SK-N-SH (cell line): ENCODE data around the gene KCNJ15. TPM values are rescaled to one million over a fixed set of nuclear protein-coding genes. Genes with fewer than 3 reads are reported as not detected.
A peak's percentile ranks its signal among the peaks of the same experiment; 100 is the strongest.

Experiments used
- CTCF ChIA-PET: fragments of 300-600, 350-600 bp; formaldehyde crosslinking; extraction: SDS; loops from one replicate; lab custom pipeline; 2021; lab: Yijun Ruan, JAX
- POLR2A ChIA-PET: fragments of 350-600 bp; sonication (Branson Sonifier 250); formaldehyde crosslinking; extraction: SDS; loops from one replicate; lab custom pipeline; 2020; ENCODE audit warnings: antibody characterized with exemption, inconsistent platforms; lab: Yijun Ruan, JAX
- DNase-seq: peaks from one replicate; pipeline ENCODE4 v3.0.0; 2012
- H2AFZ ChIP-seq: fragments of 200-600 bp; sonication (generic); 2 replicates; pipeline ENCODE4 v1.8.1; 2016; ENCODE audit warnings: antibody characterized with exemption, mild to moderate bottlenecking, low read depth
- H3F3A ChIP-seq: fragments of 200-600 bp; sonication (generic); replicated peaks from 2 replicates; pipeline ENCODE3; 2016; ENCODE audit warnings: antibody characterized with exemption, mild to moderate bottlenecking; ENCODE audit not compliant: insufficient read depth
- H3K27ac ChIP-seq, 2 experiments: fragments of 200-500 bp in 1 of 2; fragments of 200-600 bp in 1 of 2; sonication (Bioruptor generic) in 1 of 2; sonication (generic), shearing (Covaris generic) in 1 of 2; 2 replicates each; pipeline versions ENCODE4 v1.5.1 to v1.6.1; 2014 to 2016; ENCODE audit warnings: low read depth in 2 of 2, inconsistent platforms in 1 of 2, low read length in 1 of 2, mild to moderate bottlenecking in 1 of 2, mixed read lengths in 1 of 2
- H3K27me3 ChIP-seq: fragments of 200-600 bp; sonication (generic), shearing (Covaris generic); 2 replicates; pipeline ENCODE4 v1.6.1; 2016; ENCODE audit warnings: mixed run types; ENCODE audit not compliant: insufficient read depth
- H3K36me3 ChIP-seq, 2 experiments: fragments of 200-500 bp in 1 of 2; fragments of 200-600 bp in 1 of 2; sonication (Bioruptor generic) in 1 of 2; sonication (generic) in 1 of 2; replicated peaks in 1 of 2; 2 replicates each; pipeline versions ENCODE3 to v1.5.1; 2014 to 2016; ENCODE audit warnings: low read length in 1 of 2, mild to moderate bottlenecking in 1 of 2; ENCODE audit not compliant: insufficient read depth in 2 of 2, control insufficient read depth in 1 of 2
- H3K4me1 ChIP-seq, 2 experiments: fragments of 200-500 bp in 1 of 2; fragments of 200-600 bp in 1 of 2; sonication (Bioruptor generic) in 1 of 2; sonication (generic), shearing (Covaris generic) in 1 of 2; 2 replicates each; pipeline versions ENCODE4 v1.5.1 to v1.6.1; 2014 to 2016; ENCODE audit warnings: low read depth in 1 of 2, low read length in 1 of 2, mixed run types in 1 of 2; ENCODE audit not compliant: insufficient read depth in 2 of 2, control insufficient read depth in 1 of 2
- H3K4me2 ChIP-seq: fragments of 200-600 bp; sonication (generic), shearing (Covaris generic); 2 replicates; pipeline ENCODE4 v1.6.1; 2017; ENCODE audit warnings: mixed run types
- H3K4me3 ChIP-seq, 2 experiments: fragments of 200-500 bp in 1 of 2; fragments of 200-600 bp in 1 of 2; sonication (Bioruptor generic) in 1 of 2; sonication (generic), shearing (Covaris generic) in 1 of 2; 2 replicates each; pipeline versions ENCODE4 v1.5.1 to v1.8.1; 2014 to 2016; ENCODE audit warnings: low read depth in 2 of 2, inconsistent platforms in 1 of 2, low read length in 1 of 2, mild to moderate bottlenecking in 1 of 2, mixed read lengths in 1 of 2, moderate library complexity in 1 of 2
- H3K79me2 ChIP-seq: fragments of 200-600 bp; sonication (generic); 2 replicates; pipeline ENCODE4 v1.8.1; 2017; ENCODE audit warnings: mild to moderate bottlenecking; ENCODE audit not compliant: insufficient read depth
- H3K9ac ChIP-seq: fragments of 200-600 bp; sonication (generic); 2 replicates; pipeline ENCODE4 v1.6.1; 2017; ENCODE audit warnings: mixed run types
- H3K9me2 ChIP-seq: fragments of 200-600 bp; sonication (generic); 2 replicates; pipeline ENCODE4 v1.6.1; 2017; ENCODE audit warnings: mixed run types
- H3K9me3 ChIP-seq: fragments of 200-600 bp; sonication (generic); 2 replicates; pipeline ENCODE4 v1.6.1; 2017; ENCODE audit warnings: mixed run types, mild to moderate bottlenecking, moderate library complexity
- H4K20me1 ChIP-seq: fragments of 200-600 bp; sonication (generic); 2 replicates; pipeline ENCODE4 v1.6.1; 2017; ENCODE audit warnings: mild to moderate bottlenecking, mixed run types; ENCODE audit not compliant: insufficient read depth
- CHD2 ChIP-seq: fragments of 150-350 bp; IDR thresholded peaks from 2 replicates; pipeline ENCODE4 v1.6.1; 2018; ENCODE audit warnings: low read length; ENCODE audit not compliant: partially characterized antibody
- ELF1 ChIP-seq: IDR thresholded peaks from 2 replicates; pipeline ENCODE4 v1.4.0; 2012
- EP300 ChIP-seq, 2 experiments: IDR thresholded peaks; 2 replicates each; pipeline versions ENCODE4 v1.4.0 to v1.6.1; 2012; ENCODE audit warnings: borderline replicate concordance in 1 of 2, low read depth in 1 of 2, low read length in 1 of 2
- EZH2phosphoT487 ChIP-seq: fragments of 200-600 bp; sonication (generic); IDR thresholded peaks from 2 replicates; pipeline ENCODE4 v1.6.1; 2017; ENCODE audit warnings: low read depth, mixed run types, mild to moderate bottlenecking, antibody characterized with exemption, moderate library complexity, borderline replicate concordance
- FOSL2 ChIP-seq: IDR thresholded peaks from 2 replicates; pipeline ENCODE4 v1.4.0; 2012; ENCODE audit warnings: low read depth, mild to moderate bottlenecking, moderate library complexity, borderline replicate concordance
- FOXM1 ChIP-seq: IDR thresholded peaks from 2 replicates; pipeline ENCODE4 v1.4.0; 2012; ENCODE audit warnings: low read depth, mild to moderate bottlenecking
- GATA2 ChIP-seq: sonication (generic); formaldehyde crosslinking; IDR thresholded peaks from 2 replicates; pipeline ENCODE4 v1.5.0; 2020; ENCODE audit warnings: mild to moderate bottlenecking, missing genetic modification reagents
- JUND ChIP-seq: IDR thresholded peaks from 2 replicates; pipeline ENCODE4 v1.4.0; 2012
- MAX ChIP-seq: IDR thresholded peaks from 2 replicates; pipeline ENCODE4 v1.4.0; 2012; ENCODE audit warnings: low read depth
- MEF2A ChIP-seq: IDR thresholded peaks from 2 replicates; pipeline ENCODE4 v1.4.0; 2012; ENCODE audit warnings: low read depth, borderline replicate concordance
- MXI1 ChIP-seq: IDR thresholded peaks from 2 replicates; pipeline ENCODE4 v1.6.1; 2012; ENCODE audit warnings: mild to moderate bottlenecking, low read depth, low read length, improper control_type of control experiment
- NFIC ChIP-seq: IDR thresholded peaks from 2 replicates; pipeline ENCODE4 v1.4.0; 2012; ENCODE audit warnings: borderline replicate concordance
- PBX3 ChIP-seq: IDR thresholded peaks from 2 replicates; pipeline ENCODE4; 2012
- REST ChIP-seq: IDR thresholded peaks from 2 replicates; pipeline ENCODE4 v1.6.1; 2012; ENCODE audit warnings: mild to moderate bottlenecking, low read depth, low read length, moderate library complexity
- SMC3 ChIP-seq: IDR thresholded peaks from 2 replicates; pipeline ENCODE4 v1.6.1; 2012; ENCODE audit warnings: low read depth, low read length, improper control_type of control experiment
- TAF1 ChIP-seq: IDR thresholded peaks from 2 replicates; pipeline ENCODE4 v1.6.1; 2012; ENCODE audit warnings: low read depth, mild to moderate bottlenecking, low read length, moderate library complexity, borderline replicate concordance
- USF2 ChIP-seq: fragments of 150-350 bp; IDR thresholded peaks from 2 replicates; pipeline ENCODE4 v1.6.1; 2017; ENCODE audit warnings: antibody characterized with exemption, low read length, low read depth, borderline replicate concordance
- ZBTB33 ChIP-seq: IDR thresholded peaks from 2 replicates; pipeline ENCODE4 v1.4.0; 2012; ENCODE audit warnings: low read depth, borderline replicate concordance
- WGBS: methylation state at CpG from one replicate; pipeline ENCODE4 v1.1.6; 2017; ENCODE audit warnings: low lambda C conversion rate; 5-methylcytosine and 5-hydroxymethylcytosine counted together
- polyA plus RNA-seq, 3 experiments: library from polyadenylated mRNA; depleted of rRNA; stranded (reverse); fragments of >200 nt; gene quantifications; 2 replicates each; pipeline ENCODE4 v1.2.3, GENCODE V29; 2012

Gene KCNJ15
- polyA plus RNA-seq, 1 of the 3 experiments (the other 2 are of a cell fraction): 0.03 TPM

- 64% methylated on average over 5 of the region's 5 CpGs for WGBS
- Histone ChIP-seq H4K20me1 (no peaks in the 10 kb centered on the region), H3K4me1 (peaks cover 0 to 8% of the 10 kb centered on the region in 2 experiments; a peak in 2 of 4 replicates), H3K9me3 (no peaks in the 10 kb centered on the region), H3K27ac (no peak overlapping the region), H3K9ac (no peak overlapping the region), H3K27me3 (no peaks in the 10 kb centered on the region), H3K4me2 (no peak overlapping the region), H2AFZ (no peak overlapping the region), H3K79me2 (no peaks in the 10 kb centered on the region), H3K4me3 (no peak overlapping the region), H3K9me2 (no peaks in the 10 kb centered on the region), H3K36me3 (no peaks in the 10 kb centered on the region), H3F3A (peaks cover 26% of the 10 kb centered on the region)
- no peak for DNase-seq
- no peak for TF ChIP-seq NFIC
- TF ChIP-seq CHD2: no peak
- TF ChIP-seq SMC3: no peak
- TF ChIP-seq FOXM1: no peak
- TF ChIP-seq REST: no peak
- TF ChIP-seq EP300 (IDR thresholded peaks at IDR 0.05; ENCODE audit: borderline replicate concordance in 1 of 2, low read depth in 1 of 2, low read length in 1 of 2): no peak
- no peak for TF ChIP-seq MEF2A
- no peak for TF ChIP-seq FOSL2
- CTCF ChIA-PET: interaction anchor here (0.5 to 1.3 kb wide), 2 partner anchors 24 to 184 kb away, joined by 3 to 5 read pairs; no protein-coding TSS in a partner anchor
- POLR2A ChIA-PET: no interaction called here
These were observed 14.7 kb upstream of the KCNJ15 start for GRCh38 chr21:38242061-38242460.

GRCh38 chr21:38243732-38244406 lies 12.9 kb upstream of the KCNJ15 start:
- H3K9me3 ChIP-seq: no peaks in the 10 kb centered on the region
- WGBS: 84% methylated on average over 7 of the region's 7 CpGs
- H3K4me3 ChIP-seq: no peak overlapping the region
- H3K79me2 ChIP-seq: no peaks in the 10 kb centered on the region
- no peaks in the 10 kb centered on the region for H3K9me2 ChIP-seq
- peaks cover 26% of the 10 kb centered on the region for H3F3A ChIP-seq
- TF ChIP-seq ZBTB33 (no peak), JUND (no peak), MXI1 (no peak), FOXM1 (no peak), PBX3 (no peak), EZH2phosphoT487 (no peak), USF2 (no peak), GATA2 (CRISPR knock-in tag) (no peak), TAF1 (no peak), MAX (no peak), ELF1 (no peak)
- TF ChIP-seq, all 33 proteins: peak for 0
- Histone ChIP-seq H3K4me2 (peak overlapping the region; percentile 61; the same call in 1 of the 2 replicates), H3K27ac (peak overlapping the region in 1 of 2 experiments; percentile 91; a peak in 2 of 4 replicates), H3K9ac (no peak overlapping the region), H4K20me1 (no peaks in the 10 kb centered on the region), H3K27me3 (no peaks in the 10 kb centered on the region), H2AFZ (no peak overlapping the region), H3K36me3 (no peaks in the 10 kb centered on the region), H3K4me1 (peaks cover 0 to 8% of the 10 kb centered on the region in 2 experiments; a peak in 2 of 4 replicates)
- DNase-seq: no peak
- ChIA-PET POLR2A (no interaction called here), CTCF (no interaction called here)
